ENCODE measurements around the gene CXCR5.
A peak's percentile ranks its signal among the peaks of the same experiment; 100 is the strongest.

CXCR5 gene

DNA sequence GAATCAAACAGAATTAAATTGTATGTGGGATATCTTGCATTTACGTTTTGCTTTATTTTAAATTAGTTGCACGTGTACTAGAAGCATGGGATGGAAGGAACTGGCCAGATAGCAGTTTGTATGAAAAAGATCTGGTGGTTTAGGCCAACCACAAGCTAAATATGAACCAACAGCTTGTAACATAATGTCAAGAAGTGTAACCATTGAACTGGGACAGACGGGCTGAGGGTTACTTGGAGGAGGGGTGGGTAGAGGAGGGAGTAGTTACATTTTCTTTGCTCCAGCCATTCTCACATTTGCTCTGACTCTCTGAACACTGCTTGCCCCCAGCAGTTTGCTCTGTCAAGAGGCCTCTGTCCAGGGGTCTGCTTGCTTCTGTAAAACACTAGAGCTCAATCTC is 31.7 kb upstream of the CXCR5 start:
- Histone ChIP-seq H3K27me3 (ENCODE audit: control insufficient read depth in 1 of 2, insufficient read depth in 2 of 2, low read length in 2 of 2) (no peaks in the 10 kb centered on the region), H3K27ac (ENCODE audit: low read depth, low read length) (no peak overlapping the region), H3K36me3 (ENCODE audit: insufficient read depth, low read length) (no peaks in the 10 kb centered on the region), H3K4me1 (ENCODE audit: insufficient read depth, low read length) (no peaks in the 10 kb centered on the region), H3K9ac (ENCODE audit: low read length) (no peak overlapping the region), H3K9me3 (ENCODE audit: low read length) (no peaks in the 10 kb centered on the region), H3K4me3 (ENCODE audit: low read depth in 1 of 2, low read length in 2 of 2) (no peak overlapping the region)

DNA sequence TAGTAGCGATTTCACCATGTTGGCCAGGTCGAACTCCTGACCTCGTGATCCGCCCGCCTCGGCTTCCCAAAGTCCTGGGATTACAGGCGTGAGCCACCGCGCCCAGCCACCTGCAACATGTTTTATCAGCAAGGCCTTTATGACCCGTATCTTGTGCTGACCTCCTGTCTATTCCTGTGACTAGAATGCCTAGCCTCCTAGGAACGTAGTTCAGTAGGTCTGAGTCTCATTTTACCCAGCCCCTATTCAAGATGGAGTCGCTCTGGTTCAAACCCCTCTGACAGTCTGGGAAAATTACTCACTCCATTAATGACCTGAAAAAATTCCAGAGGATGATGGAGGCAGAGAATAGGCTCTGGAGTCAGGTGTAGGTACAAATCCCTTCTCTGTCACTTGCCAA is 30.0 kb upstream of the CXCR5 start:
- Histone ChIP-seq H3K27ac (ENCODE audit: low read depth, low read length) (no peak overlapping the region), H3K4me3 (ENCODE audit: low read depth in 1 of 2, low read length in 2 of 2) (no peak overlapping the region), H3K27me3 (ENCODE audit: control insufficient read depth in 1 of 2, insufficient read depth in 2 of 2, low read length in 2 of 2) (no peaks in the 10 kb centered on the region), H3K9ac (ENCODE audit: low read length) (no peak overlapping the region), H3K36me3 (ENCODE audit: insufficient read depth, low read length) (no peaks in the 10 kb centered on the region), H3K9me3 (ENCODE audit: low read length) (no peaks in the 10 kb centered on the region), H3K4me1 (ENCODE audit: insufficient read depth, low read length) (no peaks in the 10 kb centered on the region)

DNA sequence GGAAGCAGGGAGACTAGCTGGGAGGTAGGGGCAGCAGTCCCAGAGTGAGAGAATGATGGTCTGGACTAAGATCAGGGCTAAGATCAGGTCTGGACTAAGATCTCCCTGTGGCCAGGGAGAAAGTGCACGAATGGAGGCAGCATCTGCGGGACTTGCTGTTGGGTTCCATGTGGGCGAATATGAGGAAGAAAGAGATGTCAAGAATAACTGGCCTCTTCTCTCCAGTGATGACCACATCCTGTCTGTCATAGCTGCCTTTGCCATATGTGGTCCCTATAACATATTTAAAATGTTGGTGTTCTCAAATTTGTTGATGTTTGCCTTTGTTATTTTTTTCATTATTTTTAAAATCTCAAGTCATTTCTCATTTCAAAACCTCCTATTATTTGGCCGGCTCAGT is 27.4 kb upstream of the CXCR5 start:
- no peaks in the 10 kb centered on the region for H3K9me3 ChIP-seq (ENCODE audit: low read length)
- no peaks in the 10 kb centered on the region for H3K27me3 ChIP-seq (ENCODE audit: control insufficient read depth in 1 of 2, insufficient read depth in 2 of 2, low read length in 2 of 2)
- H3K4me1 ChIP-seq (ENCODE audit: insufficient read depth, low read length), result no peaks in the 10 kb centered on the region
- H3K27ac ChIP-seq (ENCODE audit: low read depth, low read length), result no peak overlapping the region
- no peak overlapping the region for H3K9ac ChIP-seq (ENCODE audit: low read length)
- H3K36me3 ChIP-seq (ENCODE audit: insufficient read depth, low read length), result no peaks in the 10 kb centered on the region
- no peak overlapping the region for H3K4me3 ChIP-seq (ENCODE audit: low read depth in 1 of 2, low read length in 2 of 2)

DNA sequence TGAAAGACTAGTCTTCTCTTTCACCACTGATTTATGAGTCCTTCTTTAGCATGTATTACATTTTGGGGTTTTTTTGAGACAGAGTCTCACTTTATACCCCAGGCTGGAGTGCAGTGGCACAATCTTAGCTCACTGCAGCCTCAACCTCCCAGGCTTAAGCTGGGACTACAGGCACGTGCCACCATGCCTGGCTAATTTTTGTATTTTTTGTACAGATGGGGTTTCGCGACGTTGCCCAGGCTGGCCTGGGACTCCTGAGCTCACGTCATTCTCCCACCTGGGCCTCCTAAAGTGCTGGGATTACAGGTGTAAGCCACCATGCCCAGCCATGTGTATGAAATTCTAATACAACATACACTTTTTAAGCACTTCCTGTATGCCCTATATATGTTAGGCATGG is 26.3 kb upstream of the CXCR5 start:
- Histone ChIP-seq H3K27me3 (ENCODE audit: control insufficient read depth in 1 of 2, insufficient read depth in 2 of 2, low read length in 2 of 2) (no peaks in the 10 kb centered on the region), H3K9me3 (ENCODE audit: low read length) (no peaks in the 10 kb centered on the region), H3K27ac (ENCODE audit: low read depth, low read length) (no peak overlapping the region), H3K9ac (ENCODE audit: low read length) (no peak overlapping the region), H3K4me3 (ENCODE audit: low read depth in 1 of 2, low read length in 2 of 2) (no peak overlapping the region), H3K36me3 (ENCODE audit: insufficient read depth, low read length) (no peaks in the 10 kb centered on the region), H3K4me1 (ENCODE audit: insufficient read depth, low read length) (no peaks in the 10 kb centered on the region)

DNA sequence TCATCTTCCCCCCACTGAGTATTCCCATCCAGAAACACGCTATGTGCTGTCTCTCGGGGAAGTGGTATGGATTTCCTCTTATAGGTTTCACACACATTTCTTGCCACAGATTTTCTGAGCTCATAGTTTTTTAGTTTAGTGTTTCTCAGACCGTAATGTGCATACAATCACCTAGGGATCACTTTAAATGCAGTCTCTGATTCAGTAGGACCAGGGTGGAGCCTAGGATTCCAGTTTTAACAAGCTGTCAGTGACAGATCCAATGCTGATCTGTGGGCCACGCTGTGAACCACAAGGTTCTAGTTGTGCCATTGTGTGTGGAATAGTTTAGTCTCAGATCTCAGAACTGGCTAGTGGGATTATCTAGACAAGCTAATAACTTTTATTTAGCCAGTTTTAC is 23.7 kb upstream of the CXCR5 start:
- Histone ChIP-seq H3K27ac (ENCODE audit: low read depth, low read length) (no peak overlapping the region), H3K36me3 (ENCODE audit: insufficient read depth, low read length) (no peaks in the 10 kb centered on the region), H3K4me1 (ENCODE audit: insufficient read depth, low read length) (no peaks in the 10 kb centered on the region), H3K9me3 (ENCODE audit: low read length) (no peaks in the 10 kb centered on the region), H3K27me3 (ENCODE audit: control insufficient read depth in 1 of 2, insufficient read depth in 2 of 2, low read length in 2 of 2) (no peaks in the 10 kb centered on the region), H3K9ac (ENCODE audit: low read length) (no peak overlapping the region), H3K4me3 (ENCODE audit: low read depth in 1 of 2, low read length in 2 of 2) (no peak overlapping the region)

DNA sequence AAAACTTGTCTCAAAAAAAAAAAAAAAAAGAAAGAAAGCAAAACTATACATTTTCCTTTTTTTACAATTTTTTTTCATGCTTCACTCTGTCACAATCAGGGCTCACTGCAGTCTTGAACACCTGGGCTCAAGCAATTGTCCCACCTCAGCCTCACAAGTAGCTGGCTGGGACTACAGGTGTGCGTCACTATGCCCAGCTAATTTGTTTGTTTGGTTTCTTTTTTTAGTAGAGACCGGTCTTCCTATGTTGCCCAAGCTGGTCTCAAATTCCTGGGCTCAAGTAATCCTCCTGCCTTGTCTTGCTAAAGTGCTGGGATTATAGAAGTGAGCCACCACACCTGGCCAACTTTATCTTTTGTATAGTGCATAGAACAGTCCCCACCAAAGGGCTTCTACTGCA is 15.0 kb upstream of the CXCR5 start:
- peaks cover 15% of the 10 kb centered on the region for H3K4me1 ChIP-seq (ENCODE audit: insufficient read depth, low read length)
- H3K27ac ChIP-seq (ENCODE audit: low read depth, low read length), result no peak overlapping the region
- no peak overlapping the region for H3K9ac ChIP-seq (ENCODE audit: low read length)
- H3K27me3 ChIP-seq (ENCODE audit: control insufficient read depth in 1 of 2, insufficient read depth in 2 of 2, low read length in 2 of 2), result no peaks in the 10 kb centered on the region
- no peak overlapping the region for H3K4me3 ChIP-seq (ENCODE audit: low read depth in 1 of 2, low read length in 2 of 2)
- no peaks in the 10 kb centered on the region for H3K36me3 ChIP-seq (ENCODE audit: insufficient read depth, low read length)
- no peaks in the 10 kb centered on the region for H3K9me3 ChIP-seq (ENCODE audit: low read length)

DNA sequence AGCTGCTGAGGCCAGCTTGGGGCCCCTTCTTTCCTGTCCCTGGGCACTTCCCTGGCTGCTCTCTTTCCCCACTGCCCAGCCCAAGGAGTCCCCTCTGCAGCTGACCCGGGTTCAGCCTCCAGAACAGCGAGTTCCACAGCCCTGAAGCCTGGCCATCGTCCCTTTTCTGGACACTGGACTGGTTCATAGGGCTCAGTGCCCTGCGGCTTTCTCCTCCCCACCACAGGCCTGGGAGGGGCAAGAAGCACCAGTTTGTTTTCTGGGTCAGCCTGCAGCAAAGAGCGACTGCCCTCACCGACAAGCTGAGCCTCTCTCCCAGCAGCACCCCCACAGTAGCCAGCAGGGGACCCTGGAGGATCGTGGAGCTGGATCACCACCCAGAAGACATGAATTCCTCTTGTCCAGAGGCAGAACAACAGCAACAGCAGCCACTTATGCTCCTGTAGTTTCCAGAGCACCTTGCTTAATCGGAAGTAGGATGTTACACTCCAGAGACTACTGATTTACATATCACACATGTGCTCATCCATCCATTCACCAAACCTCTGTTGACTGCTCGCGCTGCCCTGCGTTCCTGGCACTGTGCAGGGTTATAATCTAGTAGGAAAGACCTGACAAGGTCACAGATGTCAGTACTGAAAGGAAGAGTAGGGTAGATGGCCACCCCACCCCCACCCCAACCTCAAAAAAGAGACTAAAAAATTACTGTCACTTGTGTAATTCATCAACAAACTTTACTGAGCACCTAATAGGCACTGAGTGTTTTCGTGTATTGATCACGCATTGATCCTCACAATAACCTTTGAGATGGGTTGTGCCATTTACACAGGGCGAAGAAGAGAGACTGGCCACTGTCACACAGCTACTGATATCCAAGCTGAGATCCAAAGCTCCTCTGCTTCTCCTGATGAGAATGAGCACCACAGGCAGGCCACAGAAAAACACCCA is 13.0 kb upstream of the CXCR5 start:
- peaks cover 15% of the 10 kb centered on the region for H3K4me1 ChIP-seq (ENCODE audit: insufficient read depth, low read length)
- no peaks in the 10 kb centered on the region for H3K9me3 ChIP-seq (ENCODE audit: low read length)
- H3K4me3 ChIP-seq (ENCODE audit: low read depth in 1 of 2, low read length in 2 of 2), result peak overlapping the region in 1 of 2 donors; percentile 35
- peak overlapping the region; percentile 10 for H3K9ac ChIP-seq (ENCODE audit: low read length)
- no peaks in the 10 kb centered on the region for H3K27me3 ChIP-seq (ENCODE audit: control insufficient read depth in 1 of 2, insufficient read depth in 2 of 2, low read length in 2 of 2)
- peak overlapping the region; percentile 52 for H3K27ac ChIP-seq (ENCODE audit: low read depth, low read length)
- no peaks in the 10 kb centered on the region for H3K36me3 ChIP-seq (ENCODE audit: insufficient read depth, low read length)

DNA sequence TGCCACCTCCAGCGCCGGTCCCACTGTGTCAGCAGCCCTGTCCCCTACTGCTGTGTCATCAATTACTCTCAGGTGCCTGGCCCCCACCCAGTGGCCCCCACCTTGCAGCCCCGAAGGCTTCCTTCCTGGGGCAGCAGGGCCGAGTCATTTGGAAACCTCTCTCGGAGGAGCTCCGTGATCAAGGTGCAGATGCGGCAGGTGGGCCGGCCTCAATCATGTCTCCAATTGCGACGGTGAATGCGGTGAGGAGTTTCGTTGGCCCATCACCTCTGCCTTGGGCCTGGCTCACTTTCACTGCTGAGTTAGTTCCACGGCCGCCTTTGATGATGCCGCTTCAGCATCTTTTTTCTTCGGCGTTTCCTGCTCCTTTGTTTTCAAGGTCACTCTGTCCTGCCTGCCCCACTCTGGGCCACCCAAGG is 11.3 kb upstream of the CXCR5 start:
- Histone ChIP-seq H3K4me3 (ENCODE audit: low read depth in 1 of 2, low read length in 2 of 2) (no peak overlapping the region), H3K9ac (ENCODE audit: low read length) (no peak overlapping the region), H3K36me3 (ENCODE audit: insufficient read depth, low read length) (no peaks in the 10 kb centered on the region), H3K27ac (ENCODE audit: low read depth, low read length) (no peak overlapping the region), H3K4me1 (ENCODE audit: insufficient read depth, low read length) (peaks cover 15% of the 10 kb centered on the region), H3K27me3 (ENCODE audit: control insufficient read depth in 1 of 2, insufficient read depth in 2 of 2, low read length in 2 of 2) (no peaks in the 10 kb centered on the region), H3K9me3 (ENCODE audit: low read length) (no peaks in the 10 kb centered on the region)

DNA sequence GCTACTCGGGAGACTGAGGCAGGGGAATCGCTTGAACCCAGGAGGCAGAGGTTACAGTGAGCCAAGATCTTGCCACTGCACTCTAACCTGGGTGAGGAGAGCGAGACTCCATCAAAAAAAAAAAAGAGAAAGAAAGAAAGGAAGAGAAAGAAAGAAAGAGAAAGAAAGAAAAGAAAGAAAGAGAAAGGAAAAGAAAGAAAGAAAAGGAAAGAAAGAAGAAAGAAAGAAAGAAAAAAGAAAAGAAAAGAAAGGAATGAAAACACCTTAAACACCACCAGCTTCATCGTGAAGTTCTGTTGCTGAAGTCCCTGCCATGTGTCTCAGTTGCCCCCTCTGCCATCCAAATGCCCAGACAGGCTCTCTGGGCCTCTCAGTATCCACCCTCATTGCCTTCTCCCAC is 9.9 kb upstream of the CXCR5 start:
- Histone ChIP-seq H3K27me3 (ENCODE audit: control insufficient read depth in 1 of 2, insufficient read depth in 2 of 2, low read length in 2 of 2) (no peaks in the 10 kb centered on the region), H3K27ac (ENCODE audit: low read depth, low read length) (no peak overlapping the region), H3K36me3 (ENCODE audit: insufficient read depth, low read length) (no peaks in the 10 kb centered on the region), H3K4me3 (ENCODE audit: low read depth in 1 of 2, low read length in 2 of 2) (no peak overlapping the region), H3K9me3 (ENCODE audit: low read length) (no peaks in the 10 kb centered on the region), H3K4me1 (ENCODE audit: insufficient read depth, low read length) (peaks cover 15% of the 10 kb centered on the region), H3K9ac (ENCODE audit: low read length) (no peak overlapping the region)

DNA sequence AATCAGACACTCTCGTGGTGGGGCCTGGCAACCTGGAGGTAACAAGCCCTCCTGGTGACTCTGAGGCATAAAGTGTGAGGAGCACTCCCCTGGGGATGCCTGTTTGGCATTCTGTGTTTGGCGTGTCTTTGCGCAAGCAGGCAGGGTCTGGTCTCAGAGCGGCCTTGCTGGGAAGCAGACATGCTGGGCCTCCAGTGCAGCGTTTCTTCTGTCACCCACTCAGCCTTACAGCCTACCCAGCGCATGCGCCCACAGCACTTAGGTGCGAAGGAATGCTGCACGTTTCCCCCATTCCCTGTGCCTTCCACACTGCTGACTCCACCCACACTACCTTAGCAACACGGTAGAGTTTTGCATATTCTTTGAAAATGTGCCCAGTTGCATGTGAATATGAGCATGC is 7.4 kb upstream of the CXCR5 start:
- Histone ChIP-seq H3K9ac (ENCODE audit: low read length) (no peak overlapping the region), H3K36me3 (ENCODE audit: insufficient read depth, low read length) (no peaks in the 10 kb centered on the region), H3K27ac (ENCODE audit: low read depth, low read length) (no peak overlapping the region), H3K9me3 (ENCODE audit: low read length) (no peaks in the 10 kb centered on the region), H3K4me3 (ENCODE audit: low read depth in 1 of 2, low read length in 2 of 2) (no peak overlapping the region), H3K27me3 (ENCODE audit: control insufficient read depth in 1 of 2, insufficient read depth in 2 of 2, low read length in 2 of 2) (no peaks in the 10 kb centered on the region), H3K4me1 (ENCODE audit: insufficient read depth, low read length) (no peaks in the 10 kb centered on the region)

DNA sequence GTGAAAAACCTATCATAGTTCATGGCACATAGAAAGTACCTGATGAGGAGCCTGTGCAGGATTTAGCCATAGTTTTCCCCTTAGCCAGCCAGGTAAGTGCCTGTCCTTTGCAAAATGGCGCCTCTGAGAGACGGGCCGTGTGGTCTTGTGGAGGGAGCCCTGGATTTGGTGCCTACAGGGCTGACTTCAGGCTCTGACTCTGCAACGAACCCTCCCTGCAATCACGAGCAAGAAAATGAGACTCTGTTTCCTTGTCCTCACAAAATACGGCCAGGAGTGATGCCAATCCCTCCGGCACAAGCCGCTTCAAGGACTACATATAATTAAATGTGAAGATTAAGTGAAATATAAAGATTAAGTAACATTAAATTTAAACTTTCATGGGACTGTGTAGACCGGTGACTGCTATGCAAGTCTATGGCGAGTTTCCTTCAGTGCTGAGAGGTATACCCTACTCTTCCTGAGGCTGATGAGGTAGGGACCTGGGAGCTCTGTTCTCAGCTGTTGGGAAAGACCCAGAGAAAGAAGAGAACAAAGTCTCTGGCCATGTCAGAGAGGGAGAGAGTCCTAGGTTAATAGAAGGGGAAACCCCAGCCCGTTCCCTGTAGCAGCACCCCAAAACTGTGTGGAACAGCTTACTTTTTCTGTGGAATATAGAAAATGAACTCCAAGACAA is 6.1 kb upstream of the CXCR5 start:
- Histone ChIP-seq H3K27me3 (ENCODE audit: control insufficient read depth in 1 of 2, insufficient read depth in 2 of 2, low read length in 2 of 2) (no peaks in the 10 kb centered on the region), H3K9ac (ENCODE audit: low read length) (no peak overlapping the region), H3K36me3 (ENCODE audit: insufficient read depth, low read length) (no peaks in the 10 kb centered on the region), H3K4me1 (ENCODE audit: insufficient read depth, low read length) (no peaks in the 10 kb centered on the region), H3K4me3 (ENCODE audit: low read depth in 1 of 2, low read length in 2 of 2) (no peak overlapping the region), H3K27ac (ENCODE audit: low read depth, low read length) (no peak overlapping the region), H3K9me3 (ENCODE audit: low read length) (no peaks in the 10 kb centered on the region)

Data from muscle layer of colon (tissue), 2 donors.